PFSK-1 (cell line): Measurements from ENCODE around the gene ZNF511.

Experiments used
- FOXP2 ChIP-seq: optimal IDR thresholded peaks from 2 replicates; pipeline ENCODE3; 2011; ENCODE audit warnings: borderline replicate concordance, control low read depth, inconsistent platforms; ENCODE audit not compliant: insufficient read depth; ENCODE audit errors: extremely low read length, extremely low read depth
- POLR2AphosphoS5 ChIP-seq: IDR thresholded peaks from 2 replicates; pipeline ENCODE4 v1.6.1; 2012; ENCODE audit warnings: low read depth, mild to moderate bottlenecking, control low read depth, low read length, moderate library complexity
- REST ChIP-seq, 2 experiments: IDR thresholded peaks; 2 replicates each; pipeline versions ENCODE4 v1.6.1 to v1.8.0; 2011 to 2012; ENCODE audit warnings: low read depth in 2 of 2, low read length in 2 of 2, control low read depth in 1 of 2, inconsistent platforms in 1 of 2, mild to moderate bottlenecking in 1 of 2, moderate library complexity in 1 of 2; ENCODE audit not compliant: insufficient read depth in 1 of 2
- SIN3A ChIP-seq: IDR thresholded peaks from 2 replicates; pipeline ENCODE4 v1.6.1; 2012; ENCODE audit warnings: mild to moderate bottlenecking, low read length, moderate library complexity, borderline replicate concordance; ENCODE audit not compliant: insufficient read depth
- TAF1 ChIP-seq: IDR thresholded peaks from 2 replicates; pipeline ENCODE4 v1.6.1; 2012; ENCODE audit warnings: low read length, control low read depth, borderline replicate concordance; ENCODE audit not compliant: insufficient read depth

ZNF511 gene

GRCh38 chr10:133336577-133337369, 28.1 kb downstream of the ZNF511 start, which contains the start of gene CALY:
Gene CALY (minus strand): TSS chr10:133336896. CDS start chr10:133328989, 7,907 bp downstream.
- TF ChIP-seq POLR2AphosphoS5 (no peak), SIN3A (no peak), FOXP2 (no peak), TAF1 (no peak), REST (IDR thresholded peaks at IDR 0.05; ENCODE audit: insufficient read depth in 1 of 2, low read depth in 2 of 2, low read length in 2 of 2) (no peak)

GRCh38 chr10:133337370-133337725, 28.6 kb downstream of the ZNF511 start:
- TF ChIP-seq FOXP2 (no peak), POLR2AphosphoS5 (no peak), REST (IDR thresholded peaks at IDR 0.05; ENCODE audit: insufficient read depth in 1 of 2, low read depth in 2 of 2, low read length in 2 of 2) (no peak), SIN3A (no peak), TAF1 (no peak)

- TF ChIP-seq REST (IDR thresholded peaks at IDR 0.05; ENCODE audit: insufficient read depth in 1 of 2, low read depth in 2 of 2, low read length in 2 of 2), result no peak
- TF ChIP-seq TAF1, result no peak
- TF ChIP-seq SIN3A, result no peak
- no peak for TF ChIP-seq FOXP2
- TF ChIP-seq POLR2AphosphoS5, result no peak
Observed at GRCh38 chr10:133338080-133339071, 29.7 kb downstream of the ZNF511 start.

- no peak for TF ChIP-seq POLR2AphosphoS5
- TF ChIP-seq FOXP2, result no peak
- no peak for TF ChIP-seq TAF1
- TF ChIP-seq SIN3A, result no peak
- TF ChIP-seq REST (IDR thresholded peaks at IDR 0.05; ENCODE audit: insufficient read depth in 1 of 2, low read depth in 2 of 2, low read length in 2 of 2), result no peak
Observed at GRCh38 chr10:133339708-133340380, 31.1 kb downstream of the ZNF511 start.
